Measurements from ENCODE around the gene ADAM21.
"Not testable (repeated sequence)": the region's sequence is repeated elsewhere in the genome, so short reads cannot be mapped to it uniquely, and the experiment has no call there.

ADAM21 gene

GRCh38 chr14:70451874-70452273, at the start of gene ADAM21:
Gene ADAM21, plus strand, starts transcription at chr14:70452174. Its CDS starts 5,326 bp downstream, at chr14:70457500.
- DNase-seq (ENCODE audit: low read depth in 2 of 2), result no peak

- DNase-seq (ENCODE audit: low read depth in 2 of 2), result not testable (repeated sequence)
Measured at GRCh38 chr14:70403335-70403734, 48.6 kb upstream of the ADAM21 start.

GRCh38 chr14:70406216-70406615, 45.8 kb upstream of the ADAM21 start:
- not testable (repeated sequence) for DNase-seq (ENCODE audit: low read depth in 2 of 2)

GRCh38 chr14:70407621-70408020, 44.4 kb upstream of the ADAM21 start:
- no peak for DNase-seq (ENCODE audit: low read depth in 2 of 2)

GRCh38 chr14:70415788-70416187, 36.2 kb upstream of the ADAM21 start:
- DNase-seq (ENCODE audit: low read depth in 2 of 2), result no peak

- DNase-seq (ENCODE audit: low read depth in 2 of 2), result no peak
Measured at GRCh38 chr14:70416338-70416724, 35.6 kb upstream of the ADAM21 start.

GRCh38 chr14:70416725-70417349, 35.1 kb upstream of the ADAM21 start, which contains the start of gene SYNJ2BP:
Gene SYNJ2BP, minus strand, starts transcription at chr14:70417090. Its CDS starts 127 bp downstream, at chr14:70416963.
- DNase-seq (ENCODE audit: low read depth in 2 of 2), result peak; percentile 32

- DNase-seq (ENCODE audit: low read depth in 2 of 2), result not testable (repeated sequence)
Measured at GRCh38 chr14:70419270-70419931, 32.6 kb upstream of the ADAM21 start.

- no peak for DNase-seq (ENCODE audit: low read depth in 2 of 2)
Measured at GRCh38 chr14:70422538-70422937, 29.4 kb upstream of the ADAM21 start.

- no peak for DNase-seq (ENCODE audit: low read depth in 2 of 2)
Measured at GRCh38 chr14:70425354-70425753, 26.6 kb upstream of the ADAM21 start.

GRCh38 chr14:70426555-70426954, 25.4 kb upstream of the ADAM21 start:
- DNase-seq (ENCODE audit: low read depth in 2 of 2), result not testable (repeated sequence)

GRCh38 chr14:70436867-70437266, 15.1 kb upstream of the ADAM21 start:
- DNase-seq (ENCODE audit: low read depth in 2 of 2), result no peak

GRCh38 chr14:70441641-70442040, 10.3 kb upstream of the ADAM21 start:
- DNase-seq (ENCODE audit: low read depth in 2 of 2), result no peak

- no peak for DNase-seq (ENCODE audit: low read depth in 2 of 2)
Measured at GRCh38 chr14:70442750-70443149, 9.2 kb upstream of the ADAM21 start.

GRCh38 chr14:70448633-70449340, 3.2 kb upstream of the ADAM21 start:
- no peak for DNase-seq (ENCODE audit: low read depth in 2 of 2)

GRCh38 chr14:70454731-70455130, 2.8 kb downstream of the ADAM21 start:
- DNase-seq (ENCODE audit: low read depth in 2 of 2), result no peak

- no peak for DNase-seq (ENCODE audit: low read depth in 2 of 2)
Measured at GRCh38 chr14:70468731-70469130, 16.8 kb downstream of the ADAM21 start.

GRCh38 chr14:70470863-70471563, 19.0 kb downstream of the ADAM21 start:
- not testable (repeated sequence) for DNase-seq (ENCODE audit: low read depth in 2 of 2)

GRCh38 chr14:70472253-70473159, 20.5 kb downstream of the ADAM21 start:
- no peak for DNase-seq (ENCODE audit: low read depth in 2 of 2)

GRCh38 chr14:70473825-70474224, 21.9 kb downstream of the ADAM21 start:
- no peak for DNase-seq (ENCODE audit: low read depth in 2 of 2)

GRCh38 chr14:70475459-70475858, 23.5 kb downstream of the ADAM21 start:
- DNase-seq (ENCODE audit: low read depth in 2 of 2), result not testable (repeated sequence)

Measured in fibroblast of skin of left quadriceps (primary cell).